GM18498 (cell line): ENCODE measurements around the gene PITPNC1.
"Not testable (repeated sequence)": the region's sequence is repeated elsewhere in the genome, so short reads cannot be mapped to it uniquely, and the experiment has no call there.

Source experiments
- ATAC-seq: cut with Tn5 transposase; IDR thresholded peaks from one replicate; pipeline ENCODE4 v1.9.1; 2021; ENCODE audit warnings: mild to moderate bottlenecking, moderate library complexity; ENCODE audit not compliant: unreplicated experiment

Gene PITPNC1

DNA sequence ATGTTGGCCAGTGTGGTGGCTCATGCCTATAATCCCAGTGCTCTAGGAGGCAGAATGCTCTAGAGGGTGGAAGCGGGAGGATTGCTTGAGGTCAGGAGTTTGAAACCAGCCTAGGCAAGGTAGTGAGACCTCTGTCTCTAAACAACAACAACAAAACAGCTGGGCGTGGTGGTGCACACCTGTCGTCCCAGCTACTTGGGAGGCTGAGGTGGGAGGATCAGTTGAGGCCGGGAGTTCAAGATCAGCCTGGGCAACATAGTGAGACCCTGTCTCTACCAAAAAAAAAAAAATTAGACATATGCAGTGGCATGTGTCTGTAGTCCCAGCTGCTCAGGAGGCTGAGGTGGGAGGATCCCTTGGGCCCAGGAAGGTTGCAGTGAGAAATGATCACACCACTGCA is 53.4 kb downstream of the PITPNC1 start:
- not testable (repeated sequence) for ATAC-seq

DNA sequence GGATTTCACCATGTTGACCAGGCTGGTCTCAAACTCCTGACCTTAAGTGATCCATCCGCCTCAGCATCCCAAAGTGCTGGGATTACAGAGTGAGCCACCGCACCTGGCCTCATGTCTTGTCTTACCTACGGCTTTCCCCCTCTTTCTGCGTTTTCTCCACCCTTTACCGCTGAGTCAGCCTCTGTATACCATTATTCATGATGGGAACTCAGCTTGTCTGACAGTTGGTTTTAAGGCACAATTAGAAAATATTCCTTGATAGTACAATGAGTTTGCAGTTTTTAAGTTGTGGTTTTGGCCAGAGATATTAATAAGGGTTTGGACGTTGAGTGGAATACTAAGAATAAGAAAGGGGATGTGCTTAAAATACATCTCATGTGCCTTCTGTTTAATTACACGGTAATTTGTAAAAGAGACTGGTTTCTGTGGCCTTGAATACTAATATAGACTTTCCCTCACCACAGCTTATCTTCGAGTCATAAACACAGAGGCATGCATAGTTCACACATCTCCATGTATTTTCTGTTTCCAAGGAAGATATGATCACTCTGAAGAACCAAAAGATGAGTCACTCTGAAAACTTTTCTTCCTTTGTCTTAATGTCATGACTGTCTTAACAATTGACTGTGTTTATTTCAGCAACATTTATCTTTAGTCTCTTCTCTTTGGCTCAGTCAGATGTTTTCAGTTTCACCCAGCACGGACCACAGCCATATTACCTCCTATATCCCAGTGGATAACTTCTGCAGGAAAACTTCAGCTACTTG is 54.4 kb downstream of the PITPNC1 start:
- ATAC-seq = no peak

DNA sequence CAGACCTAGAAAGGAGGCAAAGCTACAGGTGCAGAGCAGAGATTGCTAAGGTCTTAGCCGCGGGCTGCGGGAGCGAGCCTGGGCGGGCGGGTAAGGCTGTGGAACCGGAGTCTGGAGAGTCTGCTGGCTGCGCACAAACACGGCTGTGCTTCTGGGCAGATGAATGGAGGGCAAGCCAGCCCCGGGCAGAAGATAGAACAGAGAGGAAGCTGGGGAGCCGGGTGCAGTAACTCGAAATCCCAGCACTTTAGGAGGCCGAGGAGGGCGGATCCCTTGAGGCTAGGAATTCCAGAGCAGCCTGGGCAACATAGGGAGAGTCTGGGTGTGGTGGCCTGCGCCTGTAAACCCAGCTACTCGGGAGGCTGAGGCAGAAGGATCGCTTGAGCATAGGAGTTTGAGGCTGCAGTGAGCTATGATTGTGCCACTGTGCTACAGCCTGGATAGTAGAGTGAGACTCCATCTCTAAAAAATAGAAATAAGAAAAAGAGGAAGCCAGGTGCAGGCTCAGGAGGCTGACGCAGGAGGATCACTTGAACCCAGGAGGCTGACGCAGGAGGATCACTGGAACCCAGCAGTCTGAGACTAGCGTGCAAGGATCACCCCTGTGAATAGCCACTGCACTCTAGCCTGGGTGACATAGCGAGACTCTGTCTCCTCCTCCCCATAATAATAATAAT is 56.3 kb downstream of the PITPNC1 start:
- no peak for ATAC-seq

DNA sequence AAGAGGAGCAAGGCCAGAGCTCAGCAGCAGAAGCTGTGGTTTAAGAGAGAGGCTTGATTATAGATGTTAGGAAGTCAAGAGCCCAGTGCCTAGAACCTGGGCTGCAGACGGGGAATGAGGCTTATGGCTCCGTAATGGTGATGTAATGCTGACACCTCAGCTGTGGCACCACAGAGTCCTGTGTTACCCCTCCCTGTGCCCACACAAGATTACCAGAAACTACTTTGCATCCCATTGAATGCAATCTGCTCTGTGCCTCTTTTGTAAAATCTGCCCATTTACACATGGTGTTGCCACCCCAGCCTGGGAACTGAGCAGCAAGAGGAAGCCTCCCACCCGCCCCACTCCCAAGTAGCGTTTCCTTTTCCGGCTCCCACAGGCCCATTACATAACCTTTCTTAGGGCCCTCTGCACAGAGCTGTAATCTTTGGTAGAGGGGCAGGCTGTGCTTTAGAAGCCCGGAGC is 57.0 kb downstream of the PITPNC1 start:
- ATAC-seq = no peak

DNA sequence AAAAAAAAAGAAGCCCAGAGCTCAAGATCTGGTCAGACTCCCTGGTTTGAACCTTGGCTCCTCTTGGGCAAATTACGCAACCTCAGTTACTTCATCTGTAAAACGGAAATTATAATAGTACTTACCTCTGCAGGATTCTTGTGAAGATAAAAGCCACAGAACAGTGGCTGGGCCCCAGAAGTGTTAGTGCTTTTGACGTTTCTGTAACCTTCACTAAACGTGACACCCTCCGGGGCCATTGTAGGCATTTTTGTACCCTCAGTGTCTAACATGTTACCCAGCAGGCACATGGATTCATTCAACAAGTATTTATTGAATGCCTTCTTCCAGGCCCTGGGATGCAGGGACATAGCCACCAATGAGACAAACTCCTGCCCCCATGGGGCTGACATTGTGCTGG is 58.0 kb downstream of the PITPNC1 start:
- ATAC-seq = no peak

DNA sequence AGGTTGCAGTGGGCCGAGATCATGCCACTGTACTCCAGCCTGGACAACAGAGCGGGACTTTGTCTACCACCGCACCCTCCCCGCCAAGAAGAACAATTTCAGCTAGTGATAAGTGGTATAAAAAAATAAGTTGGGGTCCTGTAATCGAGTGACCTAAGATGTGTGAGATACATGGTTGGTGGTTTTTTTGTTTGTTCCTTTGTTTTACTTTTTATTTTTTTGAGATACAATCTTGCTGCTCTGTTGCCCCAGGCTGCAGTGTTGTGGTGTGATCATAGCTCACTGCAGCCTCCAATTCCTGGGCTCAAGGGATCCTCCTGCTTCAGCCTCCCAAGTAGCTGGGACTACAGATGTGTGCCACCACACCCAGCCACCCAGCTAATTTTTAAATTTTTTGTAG is 58.7 kb downstream of the PITPNC1 start:
- no peak for ATAC-seq

DNA sequence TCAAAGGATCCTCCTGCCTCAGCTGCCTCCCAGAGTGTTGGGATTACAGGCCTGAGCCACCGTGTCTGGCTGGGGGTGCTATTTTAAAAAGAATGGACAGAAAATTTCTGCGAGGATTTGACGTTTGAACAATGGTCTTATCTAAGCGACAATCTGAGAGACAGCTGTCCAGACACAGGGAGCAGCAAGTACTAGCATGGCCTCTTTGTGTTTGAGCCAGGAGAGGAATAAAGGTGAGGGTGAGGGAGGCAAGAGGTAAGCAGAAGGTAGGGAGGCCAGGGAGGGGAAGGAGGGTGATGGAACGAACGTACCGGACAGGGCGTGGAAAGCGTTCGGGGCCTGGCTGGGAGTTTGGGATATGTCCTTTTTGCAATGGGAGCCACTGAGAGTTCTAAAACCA is 59.2 kb downstream of the PITPNC1 start:
- no peak for ATAC-seq

DNA sequence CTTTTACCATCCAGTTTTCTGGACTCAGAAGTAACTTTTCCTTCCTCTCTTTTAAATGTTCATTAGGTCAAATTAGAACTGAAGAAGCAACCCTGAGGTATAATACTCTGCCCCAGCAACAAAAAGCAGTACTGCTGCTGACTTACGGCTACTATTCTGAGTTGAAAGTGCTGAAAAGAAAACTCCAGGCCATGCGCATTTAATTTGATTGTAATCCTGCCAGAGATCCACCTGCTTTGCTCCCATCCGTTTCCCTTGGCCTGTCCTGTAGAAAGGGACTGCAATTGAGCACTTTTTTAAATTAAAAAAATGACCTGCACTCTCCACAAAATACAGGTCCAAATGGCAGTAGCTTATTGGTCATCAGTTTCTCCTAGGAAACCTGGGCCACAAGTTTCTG is 61.6 kb downstream of the PITPNC1 start:
- ATAC-seq = no peak

DNA sequence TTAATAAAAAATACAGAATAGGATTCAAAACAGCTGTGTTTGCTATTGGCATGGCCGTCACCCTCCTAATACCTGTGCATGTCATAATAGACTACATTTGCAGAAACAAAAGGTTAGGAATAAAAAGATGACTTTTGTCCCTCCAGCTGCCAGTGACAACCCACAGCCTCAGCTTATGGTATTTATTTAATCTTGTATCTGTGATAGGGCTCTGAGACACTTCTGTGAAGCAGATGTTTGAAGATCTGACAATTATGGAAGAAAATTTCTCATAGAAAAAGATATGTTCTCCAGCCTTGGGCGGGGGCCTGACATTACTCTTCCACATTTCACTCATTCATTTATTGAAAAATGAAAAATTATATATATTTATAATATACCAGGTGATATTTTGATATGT is 62.2 kb downstream of the PITPNC1 start:
- no peak for ATAC-seq

DNA sequence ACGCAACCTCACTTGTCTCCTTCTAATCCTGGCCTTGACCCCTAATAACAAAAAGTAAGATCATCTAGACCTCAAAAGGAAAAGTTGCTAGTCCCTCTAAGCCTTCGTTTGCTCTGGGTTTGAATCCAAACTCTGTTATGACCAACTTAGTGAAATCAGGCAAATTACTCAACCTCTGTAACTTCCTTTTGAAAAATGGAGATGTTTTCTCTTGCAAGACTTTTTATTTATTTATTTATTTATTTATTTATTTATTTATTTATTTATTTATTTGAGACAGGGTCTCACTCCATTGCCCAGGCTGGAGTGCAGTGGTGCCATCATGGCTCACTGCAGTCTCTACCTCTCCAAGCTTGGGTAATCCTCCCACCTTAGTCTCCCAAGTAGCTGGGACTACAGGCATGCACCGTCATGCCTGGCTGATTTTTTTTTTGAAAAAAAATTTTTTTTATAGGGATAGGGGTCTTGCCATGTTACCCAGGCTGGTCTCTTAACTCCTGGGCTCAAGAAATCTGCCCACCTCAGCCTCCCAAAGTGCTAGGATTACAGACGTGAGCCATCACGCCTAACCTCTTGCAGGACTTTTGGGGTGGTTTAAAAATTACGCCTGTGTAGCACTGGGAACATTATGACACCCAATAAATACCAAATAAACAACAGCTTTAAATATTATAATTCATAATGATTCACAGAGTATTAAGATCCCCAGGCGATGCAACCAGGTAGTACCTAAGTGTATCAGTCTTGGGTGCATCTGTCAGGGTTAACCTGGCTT is 63.4 kb downstream of the PITPNC1 start:
- no peak for ATAC-seq

DNA sequence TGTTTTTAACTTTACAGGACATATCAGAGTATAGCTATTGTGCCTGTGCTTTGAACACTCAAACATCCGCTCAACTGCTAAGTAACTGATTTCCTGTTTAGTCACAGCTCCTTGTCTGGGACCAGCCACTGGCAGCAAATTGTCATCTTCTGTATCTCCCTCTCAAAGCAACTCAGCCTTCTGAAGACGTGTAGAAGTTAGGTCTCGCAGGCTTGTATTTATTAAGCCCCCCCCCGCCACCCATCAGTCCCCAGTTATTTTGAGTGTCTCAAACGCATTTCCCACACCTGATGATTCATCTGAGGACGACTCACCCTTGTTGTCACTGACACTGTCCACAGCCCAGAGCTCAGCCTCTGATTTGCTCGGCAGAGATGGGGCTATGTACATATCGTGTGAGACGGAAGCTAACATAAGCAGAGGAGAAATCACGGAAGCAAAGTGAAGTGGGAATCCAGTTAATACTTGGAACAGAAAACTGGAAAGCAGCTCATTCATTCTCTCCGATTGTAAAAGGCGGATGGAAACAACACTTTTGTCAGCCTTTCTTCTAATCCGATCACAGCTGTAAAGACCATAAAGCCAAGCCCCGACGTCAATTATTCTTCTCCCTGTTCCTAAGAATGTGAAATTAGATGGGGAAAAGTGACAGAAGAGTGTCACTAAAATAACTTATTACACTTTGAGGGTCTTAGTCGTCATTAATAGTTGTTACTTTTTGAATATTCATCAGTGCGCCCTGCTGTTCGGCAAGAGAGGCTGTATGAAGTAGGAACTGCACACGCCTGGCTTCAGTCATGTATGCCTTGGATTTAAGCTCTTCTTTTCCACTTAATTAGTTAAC is 64.2 kb downstream of the PITPNC1 start:
- no peak for ATAC-seq

DNA sequence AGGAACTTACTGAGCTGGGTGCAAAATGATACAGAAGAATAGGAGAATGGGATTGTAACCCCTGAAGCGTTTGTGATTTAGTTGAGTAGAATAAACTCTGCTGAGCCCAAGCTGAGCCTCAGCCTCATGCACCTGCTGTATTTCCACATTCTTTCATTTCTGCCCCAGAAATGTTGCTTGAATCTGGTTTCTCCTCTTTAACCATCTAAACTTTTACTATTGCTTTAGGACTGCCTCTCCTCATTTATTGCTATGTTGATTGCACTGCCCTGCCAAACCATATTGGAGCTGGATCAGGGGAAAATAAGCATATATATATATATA is 64.8 kb downstream of the PITPNC1 start:
- no peak for ATAC-seq

DNA sequence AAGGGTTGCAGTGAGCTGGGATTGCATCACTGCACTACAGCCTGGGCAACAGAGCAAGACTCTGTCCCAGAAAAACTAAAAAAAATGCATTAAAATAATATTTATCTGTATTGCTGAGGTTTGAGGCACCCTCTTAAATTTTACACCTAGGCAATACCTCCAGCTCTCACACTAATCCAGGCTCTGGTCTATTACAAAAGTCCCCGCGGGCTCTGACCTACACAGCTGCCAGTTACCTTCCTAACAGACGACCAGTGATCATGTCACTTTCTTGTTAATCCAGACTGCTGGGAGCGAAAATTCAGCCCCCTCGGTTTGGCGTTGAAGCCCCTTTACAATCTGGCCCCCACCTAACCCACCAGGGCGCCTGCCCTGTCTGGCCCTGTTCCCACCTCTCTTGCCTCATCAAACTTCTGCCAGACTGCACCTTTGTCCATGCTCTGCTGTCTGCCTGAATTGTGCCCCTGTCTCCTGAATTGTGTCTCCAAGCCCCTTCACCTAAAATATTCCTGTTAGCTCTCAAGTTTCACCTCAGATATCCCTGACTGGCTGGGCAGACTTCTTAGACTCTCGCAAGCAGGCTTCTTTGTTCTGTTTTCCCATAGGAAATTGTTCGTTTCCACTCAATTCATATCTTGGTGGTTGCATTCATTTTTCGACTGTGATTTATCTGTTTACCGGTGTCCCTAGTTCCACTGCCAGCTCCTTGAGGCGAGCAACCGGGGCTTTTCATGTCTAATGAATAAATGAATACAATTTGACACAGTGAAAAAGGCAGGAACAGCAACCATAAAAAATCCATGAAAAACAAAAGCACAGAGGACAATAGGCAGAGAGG is 65.9 kb downstream of the PITPNC1 start:
- no peak for ATAC-seq

DNA sequence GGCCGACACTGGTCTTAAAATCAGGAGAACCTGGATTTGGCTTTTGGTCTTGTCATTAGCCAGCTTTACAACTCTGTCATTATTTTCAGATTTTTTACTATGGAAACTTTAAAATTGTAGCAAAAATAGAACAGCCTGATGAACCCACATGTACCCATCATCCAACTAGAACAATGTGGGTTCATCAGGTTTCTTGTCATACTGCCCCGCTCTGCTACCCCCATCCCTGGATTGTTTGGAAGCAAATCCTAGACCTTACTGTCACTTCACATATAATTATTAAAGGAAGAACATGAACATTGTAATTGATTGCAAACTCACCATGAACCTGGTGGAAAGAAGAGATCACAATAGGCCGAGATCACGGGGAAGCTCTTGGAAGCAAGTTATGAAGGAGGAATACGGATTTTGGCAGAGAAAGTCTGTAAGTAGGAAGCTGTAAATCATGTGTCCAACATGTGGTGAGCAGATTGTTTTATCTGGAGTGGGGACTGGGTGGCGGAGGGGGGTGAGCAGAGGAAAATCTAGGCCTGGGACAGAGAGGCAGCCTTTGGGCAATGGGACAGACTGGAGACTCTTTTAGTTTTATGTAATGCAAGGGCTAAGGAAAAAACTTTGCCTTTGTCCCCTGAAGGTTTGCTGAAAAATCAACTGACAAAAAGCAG is 67.0 kb downstream of the PITPNC1 start:
- no peak for ATAC-seq

DNA sequence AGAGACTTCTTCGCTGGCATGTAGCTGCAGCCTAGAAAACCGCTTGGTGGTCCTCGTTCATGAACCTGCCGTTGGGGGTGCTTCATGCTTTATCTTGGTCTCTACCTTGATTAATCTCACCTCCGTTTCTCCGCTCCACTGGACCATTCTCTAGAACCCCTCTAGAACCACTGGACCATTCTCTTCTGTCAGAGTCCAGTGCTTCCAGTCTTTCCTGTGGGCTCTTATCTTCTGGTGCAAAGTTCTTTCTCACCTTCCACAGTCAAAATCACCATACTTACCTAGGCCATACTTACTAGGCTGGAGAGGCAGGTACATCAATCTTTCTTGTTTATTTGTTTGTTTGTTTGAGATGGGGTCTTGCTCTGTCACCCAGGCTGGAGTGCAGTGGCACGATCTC is 71.4 kb downstream of the PITPNC1 start:
- ATAC-seq = no peak

DNA sequence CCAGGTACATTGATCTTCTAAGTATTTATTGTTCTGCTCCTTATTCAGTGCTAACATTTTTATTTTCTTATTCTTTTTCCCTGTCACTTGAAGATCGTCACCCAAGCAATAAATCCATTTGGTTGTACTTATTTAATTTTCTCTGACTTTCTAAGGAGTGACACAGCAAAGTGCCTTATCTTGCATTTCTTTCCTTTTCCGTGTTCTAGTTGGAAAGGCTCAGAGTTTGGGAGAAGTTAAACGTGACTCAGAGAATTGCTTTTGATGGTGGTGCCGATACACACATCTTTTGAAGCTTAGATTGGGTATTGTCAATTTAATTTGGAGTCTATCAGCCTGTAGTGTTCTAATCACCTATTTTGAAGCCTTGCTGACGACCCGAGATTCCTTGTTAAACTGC is 72.0 kb downstream of the PITPNC1 start:
- no peak for ATAC-seq

DNA sequence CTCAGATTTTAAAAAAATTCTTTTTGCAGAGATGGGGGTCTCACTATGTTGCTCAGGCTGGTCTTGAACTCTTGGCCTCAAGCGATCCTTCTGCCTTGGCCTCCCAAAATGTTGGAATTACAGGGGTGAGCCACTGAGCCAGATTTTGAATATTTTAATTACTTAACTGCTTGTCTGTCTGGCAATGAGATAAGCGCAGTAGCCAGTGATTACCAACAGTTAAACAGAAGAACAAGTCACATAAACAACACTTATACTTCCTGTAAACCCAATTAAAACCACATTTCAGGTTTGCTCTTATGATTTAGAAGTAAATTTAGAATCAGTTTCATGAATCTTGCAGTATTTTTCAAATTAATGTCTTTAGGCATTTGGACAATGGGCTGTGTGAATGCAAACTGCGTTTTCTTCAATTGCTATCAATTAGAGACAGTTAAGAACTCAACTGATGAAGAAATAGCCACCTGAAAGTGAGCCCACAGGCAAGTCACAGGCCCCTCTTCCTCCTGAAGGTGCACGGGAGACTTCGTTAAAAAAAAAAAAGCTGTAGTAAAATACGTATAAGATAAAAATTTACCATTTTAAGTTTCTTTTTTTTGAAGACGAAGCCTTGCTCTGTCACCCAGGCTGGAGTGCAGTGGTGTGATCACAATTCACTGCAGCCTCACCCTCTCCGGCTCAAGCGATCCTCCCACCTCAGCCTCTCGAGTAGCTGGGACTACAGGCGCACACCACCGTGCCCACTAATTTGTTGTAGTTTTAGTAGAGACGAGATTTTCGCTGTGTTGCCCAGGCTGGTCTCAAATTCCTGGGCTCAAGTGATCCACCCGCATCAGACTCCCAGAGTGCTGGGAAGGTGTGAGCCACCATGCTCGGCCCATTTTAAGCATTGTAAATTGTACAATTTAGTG is 73.0 kb downstream of the PITPNC1 start:
- ATAC-seq = no peak

DNA sequence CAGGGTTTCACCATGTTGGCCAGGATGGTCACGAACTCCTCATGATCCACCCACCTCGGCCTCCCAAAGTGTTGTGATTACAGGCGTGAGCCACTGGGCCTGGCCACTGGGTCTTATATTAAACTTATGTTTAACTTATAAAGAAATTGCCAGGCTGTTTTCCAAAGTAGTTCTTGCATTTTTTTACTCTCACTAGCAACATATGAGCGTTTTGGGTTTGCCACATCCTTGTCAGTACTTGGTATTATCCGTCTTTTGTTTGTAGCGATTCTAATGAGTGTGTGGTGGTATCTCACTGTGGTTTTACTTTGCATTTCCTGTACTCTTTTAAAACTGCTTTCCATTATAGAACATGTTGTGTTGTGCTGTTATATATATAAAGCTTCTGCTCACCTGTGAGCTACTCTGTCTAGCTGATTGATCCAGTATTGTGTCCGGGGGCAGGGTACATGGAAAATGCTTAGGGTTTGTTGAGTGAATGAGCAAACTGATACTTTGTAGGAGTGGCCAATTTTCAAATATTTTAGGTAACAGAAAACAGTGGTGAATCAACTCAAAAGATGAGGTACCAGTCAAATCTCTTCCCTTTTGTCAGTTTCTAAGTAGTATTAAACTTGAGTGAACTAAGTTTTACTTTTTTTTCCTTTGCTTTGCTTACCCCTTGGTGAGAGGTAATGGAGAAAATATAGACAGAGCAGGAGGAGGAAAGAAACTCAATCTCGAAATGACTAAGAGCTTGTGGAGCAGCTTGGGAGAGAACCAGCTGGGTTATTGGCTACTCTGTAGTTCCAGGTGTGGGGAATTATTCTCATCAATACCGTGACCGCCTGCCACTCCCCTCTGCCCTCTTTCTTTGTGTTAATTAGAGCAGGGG is 75.8 kb downstream of the PITPNC1 start:
- peak; percentile 55 for ATAC-seq
